Stomach smooth muscle (tissue), 2 donors: ENCODE results near the gene CNNM1.
A peak's percentile ranks its signal among the peaks of the same experiment; 100 is the strongest.

Experiments
- H3K27ac ChIP-seq: one replicate; pipeline ENCODE4 v1.7.0; 2013; ENCODE audit warnings: mild to moderate bottlenecking, low read length, inconsistent platforms
- H3K27me3 ChIP-seq, 2 donors: one replicate each; pipeline ENCODE4 v1.7.0; 2013; ENCODE audit warnings: low read length in 2 of 2; ENCODE audit not compliant: insufficient read depth in 2 of 2, control insufficient read depth in 1 of 2
- H3K36me3 ChIP-seq, 2 donors: one replicate each; pipeline ENCODE4 v1.7.0; 2013; ENCODE audit warnings: low read length in 2 of 2; ENCODE audit not compliant: control insufficient read depth in 2 of 2, insufficient read depth in 2 of 2
- H3K4me1 ChIP-seq: one replicate; pipeline ENCODE4 v1.7.0; 2013; ENCODE audit warnings: low read length; ENCODE audit not compliant: control insufficient read depth, insufficient read depth
- H3K4me3 ChIP-seq, 2 donors: one replicate each; pipeline ENCODE4 v1.7.0; 2013; ENCODE audit warnings: low read length in 2 of 2
- H3K9ac ChIP-seq, 2 donors: one replicate each; pipeline ENCODE4 v1.7.0; 2013; ENCODE audit warnings: low read length in 2 of 2, mild to moderate bottlenecking in 1 of 2
- H3K9me3 ChIP-seq, 2 donors: one replicate each; pipeline ENCODE4 v1.7.0; 2013; ENCODE audit warnings: low read length in 2 of 2; ENCODE audit not compliant: control insufficient read depth in 2 of 2
- donor health status: healthy.
- donor health status: Pancreatic carcinoma.

Gene CNNM1

DNA sequence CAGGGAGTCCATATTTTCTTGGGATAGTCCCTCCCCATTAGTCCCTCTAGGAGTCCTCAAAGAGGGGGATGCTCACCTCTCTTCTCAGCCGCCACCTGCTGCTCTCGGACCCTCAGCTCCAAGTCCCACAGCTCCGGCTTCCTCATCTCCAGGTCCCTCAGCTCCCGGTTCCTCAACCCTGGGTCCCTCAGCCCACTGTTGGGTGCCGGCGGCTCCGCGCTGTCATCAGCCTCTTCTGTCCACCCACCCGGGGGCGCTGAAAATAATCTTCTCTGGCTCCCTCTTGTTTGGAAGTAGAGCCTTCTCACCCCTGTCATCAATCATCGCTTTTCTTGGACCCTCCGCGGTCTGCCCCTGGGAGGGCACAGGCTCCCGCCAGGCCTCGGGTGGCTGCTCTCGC lies 13.3 kb upstream of the CNNM1 start:
- Histone ChIP-seq H3K27me3 (peaks cover 2 to 3% of the 10 kb centered on the region in 2 donors), H3K4me3 (no peak overlapping the region), H3K9ac (no peak overlapping the region), H3K4me1 (no peaks in the 10 kb centered on the region), H3K27ac (no peak overlapping the region), H3K9me3 (peaks cover 0 to 3% of the 10 kb centered on the region in 2 donors), H3K36me3 (no peaks in the 10 kb centered on the region)

GRCh38 chr10:99316374-99316773 lies 12.8 kb upstream of the CNNM1 start:
- H3K9ac ChIP-seq = no peak overlapping the region
- H3K27me3 ChIP-seq = peaks cover 2 to 3% of the 10 kb centered on the region in 2 donors
- no peak overlapping the region for H3K4me3 ChIP-seq
- H3K4me1 ChIP-seq = no peaks in the 10 kb centered on the region
- no peak overlapping the region for H3K27ac ChIP-seq
- no peaks in the 10 kb centered on the region for H3K36me3 ChIP-seq
- H3K9me3 ChIP-seq = peaks cover 0 to 3% of the 10 kb centered on the region in 2 donors

DNA sequence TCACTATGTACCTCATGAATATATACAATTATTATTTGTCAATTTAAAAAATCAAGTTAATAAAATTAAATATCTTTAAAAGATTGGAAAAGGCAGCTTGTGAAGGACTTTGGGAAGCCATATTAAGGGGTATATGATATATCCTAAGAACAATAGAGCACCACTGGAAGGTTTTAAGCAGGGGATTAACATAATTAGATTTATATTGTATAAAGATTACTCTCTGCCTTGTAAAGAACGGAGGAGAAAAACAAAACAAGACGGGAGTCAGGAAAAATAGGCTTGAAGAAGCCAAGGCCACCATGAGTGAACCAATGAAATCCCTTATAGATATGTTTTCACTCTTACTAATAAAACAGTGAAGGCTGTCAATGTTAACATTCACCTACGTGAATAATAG lies 11.1 kb upstream of the CNNM1 start:
- H3K27ac ChIP-seq = no peak overlapping the region
- H3K36me3 ChIP-seq = no peaks in the 10 kb centered on the region
- no peaks in the 10 kb centered on the region for H3K4me1 ChIP-seq
- H3K9me3 ChIP-seq = no peaks in the 10 kb centered on the region
- H3K9ac ChIP-seq = no peak overlapping the region
- no peak overlapping the region for H3K4me3 ChIP-seq
- peaks cover 2 to 5% of the 10 kb centered on the region in 2 donors for H3K27me3 ChIP-seq

- H3K36me3 ChIP-seq = no peaks in the 10 kb centered on the region
- no peaks in the 10 kb centered on the region for H3K9me3 ChIP-seq
- no peak overlapping the region for H3K4me3 ChIP-seq
- H3K27ac ChIP-seq = no peak overlapping the region
- H3K27me3 ChIP-seq = peaks cover 2 to 5% of the 10 kb centered on the region in 2 donors
- H3K9ac ChIP-seq = no peak overlapping the region
- no peaks in the 10 kb centered on the region for H3K4me1 ChIP-seq
Observed at GRCh38 chr10:99318475-99318874, 10.7 kb upstream of the CNNM1 start.

GRCh38 chr10:99325281-99325680 lies 3.9 kb upstream of the CNNM1 start:
- no peak overlapping the region for H3K9ac ChIP-seq
- peaks cover 1 to 22% of the 10 kb centered on the region in 2 donors for H3K27me3 ChIP-seq
- no peaks in the 10 kb centered on the region for H3K9me3 ChIP-seq
- no peak overlapping the region for H3K4me3 ChIP-seq
- H3K27ac ChIP-seq = no peak overlapping the region
- no peaks in the 10 kb centered on the region for H3K36me3 ChIP-seq
- peaks cover 13% of the 10 kb centered on the region for H3K4me1 ChIP-seq

- H3K9ac ChIP-seq = no peak overlapping the region
- H3K36me3 ChIP-seq = no peaks in the 10 kb centered on the region
- no peaks in the 10 kb centered on the region for H3K9me3 ChIP-seq
- H3K27me3 ChIP-seq = peaks cover 12 to 35% of the 10 kb centered on the region in 2 donors
- peaks cover 17% of the 10 kb centered on the region for H3K4me1 ChIP-seq
- H3K27ac ChIP-seq = no peak overlapping the region
- H3K4me3 ChIP-seq = no peak overlapping the region
Observed at GRCh38 chr10:99326871-99327270, 2.3 kb upstream of the CNNM1 start.

DNA sequence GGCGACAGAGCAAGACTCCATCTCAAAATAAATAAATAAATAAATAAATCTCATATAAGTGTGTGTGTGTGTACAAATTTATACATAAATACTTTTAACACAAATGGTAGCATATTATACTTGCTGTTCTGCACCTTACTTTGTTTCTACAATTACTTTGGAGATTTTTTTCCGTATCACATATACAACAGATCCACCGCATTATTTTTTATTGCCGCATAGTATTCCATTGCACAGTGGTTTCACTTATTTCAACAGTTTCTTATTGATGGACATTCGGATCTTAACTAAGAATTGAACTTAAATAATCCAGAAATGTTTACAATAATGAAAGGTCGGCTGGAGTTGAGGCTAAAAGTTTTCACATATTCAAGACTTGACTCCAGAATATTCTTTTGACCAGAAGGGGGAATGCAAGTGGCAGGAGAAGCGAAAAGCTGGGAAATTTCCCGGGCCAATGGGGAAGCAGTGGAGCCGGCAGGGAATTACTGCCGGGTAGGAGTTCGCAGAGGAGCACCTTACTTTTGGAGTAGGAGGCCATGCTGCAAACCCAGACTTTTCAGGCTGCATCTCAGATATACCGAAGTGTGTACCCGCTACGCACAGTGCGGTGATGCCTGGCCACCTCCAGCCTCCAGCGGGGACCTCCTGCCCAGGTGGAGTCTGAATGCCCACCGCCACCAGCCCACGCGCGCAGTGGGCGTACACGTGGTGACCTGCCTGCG lies 415 bp upstream of the CNNM1 start:
- Histone ChIP-seq H3K9me3 (no peaks in the 10 kb centered on the region), H3K9ac (no peak overlapping the region), H3K4me3 (peak overlapping the region; percentile 66 to 73), H3K27me3 (peaks cover 12 to 33% of the 10 kb centered on the region in 2 donors), H3K36me3 (no peaks in the 10 kb centered on the region), H3K4me1 (peaks cover 17% of the 10 kb centered on the region), H3K27ac (no peak overlapping the region)

DNA sequence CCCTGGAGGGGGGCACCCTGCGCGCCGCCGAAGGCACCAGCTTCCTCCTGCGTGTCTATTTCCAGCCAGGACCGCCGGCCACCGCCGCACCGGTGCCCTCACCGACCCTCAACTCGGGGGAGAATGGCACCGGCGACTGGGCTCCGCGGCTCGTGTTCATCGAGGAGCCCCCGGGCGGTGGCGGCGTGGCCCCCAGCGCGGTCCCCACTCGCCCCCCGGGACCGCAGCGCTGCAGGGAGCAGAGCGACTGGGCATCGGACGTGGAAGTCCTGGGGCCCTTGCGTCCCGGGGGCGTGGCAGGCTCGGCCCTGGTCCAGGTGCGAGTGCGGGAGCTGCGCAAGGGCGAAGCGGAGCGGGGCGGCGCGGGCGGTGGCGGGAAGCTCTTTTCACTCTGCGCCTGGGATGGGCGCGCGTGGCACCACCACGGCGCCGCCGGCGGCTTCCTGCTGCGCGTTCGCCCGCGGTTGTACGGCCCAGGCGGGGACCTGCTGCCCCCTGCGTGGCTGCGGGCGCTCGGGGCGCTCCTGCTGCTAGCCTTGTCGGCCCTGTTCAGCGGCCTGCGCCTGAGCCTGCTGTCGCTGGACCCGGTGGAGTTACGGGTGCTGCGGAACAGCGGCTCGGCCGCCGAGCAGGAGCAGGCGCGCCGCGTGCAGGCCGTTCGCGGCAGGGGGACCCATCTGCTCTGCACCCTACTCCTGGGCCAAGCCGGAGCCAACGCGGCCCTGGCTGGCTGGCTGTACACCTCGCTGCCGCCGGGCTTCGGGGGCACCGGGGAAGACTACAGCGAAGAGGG lies 594 bp downstream of the CNNM1 start:
- H3K4me1 ChIP-seq = peaks cover 17% of the 10 kb centered on the region
- H3K36me3 ChIP-seq = no peaks in the 10 kb centered on the region
- H3K9ac ChIP-seq = no peak overlapping the region
- H3K27me3 ChIP-seq = peaks cover 12 to 33% of the 10 kb centered on the region in 2 donors
- no peaks in the 10 kb centered on the region for H3K9me3 ChIP-seq
- H3K27ac ChIP-seq = no peak overlapping the region
- H3K4me3 ChIP-seq = peak overlapping the region; percentile 66 to 73

DNA sequence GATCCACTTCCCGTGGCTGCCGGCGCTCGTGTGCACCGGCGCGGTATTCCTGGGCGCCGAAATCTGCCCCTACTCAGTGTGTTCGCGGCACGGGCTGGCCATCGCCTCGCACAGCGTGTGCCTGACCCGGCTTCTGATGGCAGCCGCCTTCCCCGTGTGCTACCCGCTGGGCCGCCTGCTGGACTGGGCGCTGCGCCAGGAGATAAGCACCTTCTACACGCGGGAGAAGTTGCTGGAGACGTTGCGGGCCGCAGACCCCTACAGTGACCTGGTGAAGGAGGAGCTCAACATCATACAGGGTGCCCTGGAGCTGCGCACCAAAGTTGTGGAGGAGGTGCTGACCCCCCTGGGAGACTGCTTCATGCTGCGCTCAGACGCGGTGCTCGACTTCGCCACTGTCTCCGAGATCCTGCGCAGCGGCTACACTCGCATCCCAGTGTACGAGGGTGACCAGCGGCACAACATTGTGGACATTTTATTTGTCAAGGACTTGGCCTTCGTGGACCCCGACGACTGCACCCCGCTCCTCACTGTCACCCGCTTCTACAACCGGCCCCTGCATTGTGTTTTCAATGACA lies 1.3 kb downstream of the CNNM1 start:
- Histone ChIP-seq H3K9ac (no peak overlapping the region), H3K4me1 (peaks cover 17% of the 10 kb centered on the region), H3K36me3 (no peaks in the 10 kb centered on the region), H3K27ac (no peak overlapping the region), H3K4me3 (peak overlapping the region; percentile 53 to 73), H3K9me3 (no peaks in the 10 kb centered on the region), H3K27me3 (peaks cover 12 to 33% of the 10 kb centered on the region in 2 donors)

GRCh38 chr10:99331207-99331803 lies 2.1 kb downstream of the CNNM1 start:
- no peaks in the 10 kb centered on the region for H3K9me3 ChIP-seq
- H3K4me3 ChIP-seq = no peak overlapping the region
- H3K27me3 ChIP-seq = peaks cover 12 to 33% of the 10 kb centered on the region in 2 donors
- H3K9ac ChIP-seq = no peak overlapping the region
- no peak overlapping the region for H3K27ac ChIP-seq
- H3K36me3 ChIP-seq = no peaks in the 10 kb centered on the region
- H3K4me1 ChIP-seq = peaks cover 17% of the 10 kb centered on the region
